SU-DHL-6 (cell line): ENCODE data around the gene CTSZ.

ENCODE experiments used
- H2AFZ ChIP-seq: fragments of 200-600 bp; sonication (generic); 2 replicates; pipeline ENCODE4 v1.6.1; 2014; ENCODE audit warnings: low read depth, mild to moderate bottlenecking, moderate library complexity, mixed read lengths, antibody characterized with exemption, low read length; ENCODE audit not compliant: severe bottlenecking
- H3F3A ChIP-seq: fragments of 200-600 bp; shearing (Covaris generic); 2 replicates; pipeline ENCODE4 v1.6.0; 2016; ENCODE audit warnings: antibody characterized with exemption, mild to moderate bottlenecking; ENCODE audit not compliant: insufficient read depth
- H3K27ac ChIP-seq: fragments of 200-600 bp; sonication (generic); 2 replicates; pipeline ENCODE4 v1.5.1; 2016; ENCODE audit warnings: low read depth, mild to moderate bottlenecking, low read length, moderate library complexity, mixed read lengths
- H3K27me3 ChIP-seq: fragments of 200-600 bp; sonication (generic), shearing (Covaris generic); 2 replicates; pipeline ENCODE4 v1.6.0; 2014; ENCODE audit warnings: mild to moderate bottlenecking, low read length
- H3K36me3 ChIP-seq: fragments of 200-600 bp; sonication (generic); 2 replicates; pipeline ENCODE4 v1.6.1; 2014; ENCODE audit warnings: mild to moderate bottlenecking, low read length, mixed read lengths
- H3K4me2 ChIP-seq: fragments of 300-600, 200-600 bp; shearing (Covaris generic), sonication (generic); 2 replicates; pipeline ENCODE4 v1.6.0; 2014; ENCODE audit warnings: low read length, low read depth, mild to moderate bottlenecking; ENCODE audit not compliant: poor library complexity, severe bottlenecking
- H3K4me3 ChIP-seq: fragments of 200-600 bp; sonication (generic); 2 replicates; pipeline ENCODE4 v1.5.1; 2014; ENCODE audit warnings: antibody characterized with exemption, low read length, mild to moderate bottlenecking, mixed read lengths; ENCODE audit not compliant: insufficient read depth, poor library complexity, severe bottlenecking
- H3K79me2 ChIP-seq: fragments of 200-600 bp; sonication (generic); 2 replicates; pipeline ENCODE4 v1.6.1; 2014; ENCODE audit warnings: mild to moderate bottlenecking, low read length, moderate library complexity; ENCODE audit not compliant: insufficient read depth
- H3K9ac ChIP-seq: fragments of 200-600 bp; sonication (generic); 2 replicates; pipeline ENCODE4 v1.7.0; 2014; ENCODE audit warnings: mild to moderate bottlenecking, low read length
- H3K9me2 ChIP-seq: fragments of 200-600 bp; sonication (generic); replicated peaks from 2 replicates; pipeline ENCODE4 v1.6.1; 2014; ENCODE audit warnings: low read length; ENCODE audit not compliant: insufficient read depth
- H3K9me3 ChIP-seq: fragments of 200-600 bp; sonication (generic); 2 replicates; pipeline ENCODE4 v1.6.1; 2014; ENCODE audit warnings: low read length, mixed read lengths; ENCODE audit not compliant: insufficient read depth
- H4K20me1 ChIP-seq: fragments of 200-600 bp; sonication (generic); 2 replicates; pipeline ENCODE4 v1.6.1; 2014; ENCODE audit warnings: low read depth, mild to moderate bottlenecking, antibody characterized with exemption, low read length, moderate library complexity, mixed read lengths
- EZH2phosphoT487 ChIP-seq: fragments of 200-600 bp; sonication (generic), shearing (Covaris generic); conservative IDR thresholded peaks from 2 replicates; pipeline ENCODE4 v1.6.1; 2018; ENCODE audit warnings: mild to moderate bottlenecking, antibody characterized with exemption, low read length, moderate library complexity, mixed read lengths
- TF ChIP-seq, protein P1 (sequence below): fragments of 200-600 bp; sonication (generic); IDR thresholded peaks from one replicate; pipeline ENCODE4 v1.5.1; 2017; ENCODE audit warnings: antibody characterized with exemption, mild to moderate bottlenecking, low read length, moderate library complexity; ENCODE audit not compliant: insufficient read depth, poor library complexity, severe bottlenecking

CTSZ gene

DNA sequence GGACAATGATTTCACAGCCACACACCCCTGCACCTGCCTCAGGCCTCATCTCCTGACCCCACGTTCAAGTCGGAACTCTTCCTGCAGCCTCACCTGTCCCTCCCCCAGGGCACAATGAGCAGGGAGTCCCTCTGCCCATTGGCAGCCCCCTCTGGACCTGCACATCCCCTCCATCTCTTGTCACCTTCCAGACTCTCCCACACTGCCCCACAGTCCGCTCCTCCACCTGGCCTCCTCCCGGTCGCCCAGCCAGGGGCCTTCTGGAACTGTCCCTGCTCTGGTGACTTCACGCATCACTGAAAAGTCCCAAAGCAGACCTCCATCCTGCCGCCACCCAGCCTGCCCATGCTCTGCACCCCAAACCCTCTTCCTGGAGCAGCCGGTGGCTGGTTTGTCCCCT is 4.7 kb downstream of the CTSZ start:
- no peaks in the 10 kb centered on the region for H3K9me2 ChIP-seq
- H3K4me2 ChIP-seq, result no peak overlapping the region
- no peak overlapping the region for H2AFZ ChIP-seq
- H3K4me3 ChIP-seq, result no peak overlapping the region
- no peaks in the 10 kb centered on the region for H3K9me3 ChIP-seq
- no peak overlapping the region for H3K27ac ChIP-seq
- 0 out of 2 replicates have a peak, but pooled peaks cover 3% of the 10 kb centered on the region for H4K20me1 ChIP-seq
- H3K36me3 ChIP-seq, result peaks cover 2% of the 10 kb centered on the region; the same call in 1 of the 2 replicates
- peaks cover 3% of the 10 kb centered on the region; the same call in 1 of the 2 replicates for H3F3A ChIP-seq
- no peak overlapping the region for H3K9ac ChIP-seq
- TF ChIP-seq EZH2phosphoT487, result no peak
- TF ChIP-seq, protein P1, sequence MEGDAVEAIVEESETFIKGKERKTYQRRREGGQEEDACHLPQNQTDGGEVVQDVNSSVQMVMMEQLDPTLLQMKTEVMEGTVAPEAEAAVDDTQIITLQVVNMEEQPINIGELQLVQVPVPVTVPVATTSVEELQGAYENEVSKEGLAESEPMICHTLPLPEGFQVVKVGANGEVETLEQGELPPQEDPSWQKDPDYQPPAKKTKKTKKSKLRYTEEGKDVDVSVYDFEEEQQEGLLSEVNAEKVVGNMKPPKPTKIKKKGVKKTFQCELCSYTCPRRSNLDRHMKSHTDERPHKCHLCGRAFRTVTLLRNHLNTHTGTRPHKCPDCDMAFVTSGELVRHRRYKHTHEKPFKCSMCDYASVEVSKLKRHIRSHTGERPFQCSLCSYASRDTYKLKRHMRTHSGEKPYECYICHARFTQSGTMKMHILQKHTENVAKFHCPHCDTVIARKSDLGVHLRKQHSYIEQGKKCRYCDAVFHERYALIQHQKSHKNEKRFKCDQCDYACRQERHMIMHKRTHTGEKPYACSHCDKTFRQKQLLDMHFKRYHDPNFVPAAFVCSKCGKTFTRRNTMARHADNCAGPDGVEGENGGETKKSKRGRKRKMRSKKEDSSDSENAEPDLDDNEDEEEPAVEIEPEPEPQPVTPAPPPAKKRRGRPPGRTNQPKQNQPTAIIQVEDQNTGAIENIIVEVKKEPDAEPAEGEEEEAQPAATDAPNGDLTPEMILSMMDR, result no peak
- H3K27me3 ChIP-seq, result no peaks in the 10 kb centered on the region
- H3K79me2 ChIP-seq, result peaks cover 32% of the 10 kb centered on the region

DNA sequence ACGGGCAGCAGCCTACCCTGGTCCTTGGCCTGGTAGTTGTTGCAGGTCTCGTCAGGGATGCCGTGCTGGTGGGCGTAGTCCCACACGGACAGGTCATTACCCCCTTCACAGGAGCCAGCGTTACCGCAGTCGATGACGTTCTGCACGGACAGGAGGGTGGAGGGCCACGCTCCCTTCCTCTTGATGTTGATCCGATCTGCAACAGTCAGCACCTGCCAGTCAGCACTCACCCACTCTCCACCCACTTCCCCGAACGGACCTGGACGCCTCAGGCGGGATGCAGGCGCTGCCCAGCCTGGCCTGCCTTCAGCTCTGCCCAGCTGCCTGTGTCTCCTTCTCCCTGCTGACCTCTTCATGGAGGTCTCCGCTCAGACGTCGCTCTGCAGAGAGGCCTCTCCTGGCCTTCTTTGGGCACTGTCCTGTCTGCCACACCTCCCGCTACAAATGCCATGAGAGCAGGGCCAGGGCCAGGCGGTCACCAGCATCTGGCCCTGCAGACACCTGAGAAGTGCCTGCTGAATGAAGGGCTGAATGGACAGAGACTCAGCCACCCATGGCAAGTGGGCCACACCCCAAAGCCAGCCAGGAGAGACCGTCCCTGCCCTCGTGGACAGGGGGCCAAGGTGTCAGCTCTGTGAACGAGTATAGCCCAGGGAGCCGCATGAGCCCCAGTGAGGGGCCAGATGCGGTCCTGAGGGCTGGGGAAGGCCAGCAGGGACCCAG is 5.4 kb downstream of the CTSZ start:
- TF ChIP-seq, protein P1, result no peak
- no peak for TF ChIP-seq EZH2phosphoT487
- Histone ChIP-seq H4K20me1 (0 out of 2 replicates have a peak, but pooled peaks cover 3% of the 10 kb centered on the region), H3K4me3 (no peak overlapping the region), H3K27me3 (no peaks in the 10 kb centered on the region), H3K79me2 (peaks cover 31% of the 10 kb centered on the region), H2AFZ (no peak overlapping the region), H3K9ac (no peak overlapping the region), H3K9me3 (no peaks in the 10 kb centered on the region), H3K27ac (no peak overlapping the region), H3K9me2 (no peaks in the 10 kb centered on the region), H3K36me3 (peaks cover 4% of the 10 kb centered on the region; the same call in 1 of the 2 replicates), H3K4me2 (no peak overlapping the region), H3F3A (peaks cover 3% of the 10 kb centered on the region; the same call in 1 of the 2 replicates)

- H3K27me3 ChIP-seq, result no peaks in the 10 kb centered on the region
- no peak overlapping the region for H2AFZ ChIP-seq
- H3K9me3 ChIP-seq, result no peaks in the 10 kb centered on the region
- peaks cover 25% of the 10 kb centered on the region for H3K79me2 ChIP-seq
- TF ChIP-seq EZH2phosphoT487, result no peak
- TF ChIP-seq, protein P1, result no peak
- peaks cover 6% of the 10 kb centered on the region for H3F3A ChIP-seq
- H3K9ac ChIP-seq, result no peak overlapping the region
- H4K20me1 ChIP-seq, result 0 out of 2 replicates have a peak, but pooled peaks cover 3% of the 10 kb centered on the region
- H3K9me2 ChIP-seq, result no peaks in the 10 kb centered on the region
- H3K4me2 ChIP-seq, result no peak overlapping the region
- no peak overlapping the region for H3K4me3 ChIP-seq
- no peak overlapping the region for H3K27ac ChIP-seq
- peaks cover 9% of the 10 kb centered on the region for H3K36me3 ChIP-seq
Measured at GRCh38 chr20:59001068-59001448, 6.0 kb downstream of the CTSZ start.
